Astrocyte (in vitro differentiated cells and primary cell): ENCODE data around the gene AXL. TPM values are rescaled to one million over a fixed set of nuclear protein-coding genes. Genes with fewer than 3 reads are reported as not detected.

Experiments used
- DNase-seq: peaks from one replicate; pipeline ENCODE4 v3.0.0-alpha.2; 2010; ENCODE audit warnings: low read depth
- FAIRE-seq: peaks from 2 replicates; lab custom pipeline; 2011; peaks lifted over from hg19 to GRCh38; lab: Jason Lieb, UNC
- H2AFZ ChIP-seq: 2 replicates; pipeline ENCODE4 v1.6.0; 2012; ENCODE audit warnings: low read depth, low read length, inconsistent platforms
- H3K27ac ChIP-seq: 2 replicates; pipeline ENCODE4 v1.5.1; 2011; ENCODE audit warnings: low read depth, low read length, inconsistent platforms
- H3K27me3 ChIP-seq: 2 replicates; pipeline ENCODE4 v1.6.0; 2011; ENCODE audit warnings: low read length, inconsistent platforms; ENCODE audit not compliant: insufficient read depth
- H3K36me3 ChIP-seq: 2 replicates; pipeline ENCODE4 v1.5.1; 2011; ENCODE audit warnings: low read length, inconsistent platforms; ENCODE audit not compliant: insufficient read depth
- H3K4me1 ChIP-seq: 2 replicates; pipeline ENCODE4 v1.5.1; 2011; ENCODE audit warnings: low read length, inconsistent platforms; ENCODE audit not compliant: insufficient read depth
- H3K4me2 ChIP-seq: 2 replicates; pipeline ENCODE4 v1.6.0; 2012; ENCODE audit warnings: low read length, inconsistent platforms
- H3K4me3 ChIP-seq: 2 replicates; pipeline ENCODE4 v1.5.1; 2011; ENCODE audit warnings: low read depth, mild to moderate bottlenecking, low read length, inconsistent platforms; ENCODE audit not compliant: insufficient read depth
- H3K79me2 ChIP-seq: 2 replicates; pipeline ENCODE4 v1.6.0; 2012; ENCODE audit warnings: mild to moderate bottlenecking, low read length, inconsistent platforms; ENCODE audit not compliant: insufficient read depth
- H3K9ac ChIP-seq: 2 replicates; pipeline ENCODE4 v1.6.0; 2012; ENCODE audit warnings: mild to moderate bottlenecking, low read length, inconsistent platforms
- H3K9me3 ChIP-seq: 2 replicates; pipeline ENCODE4 v1.5.1; 2012; ENCODE audit warnings: low read depth, mild to moderate bottlenecking, low read length, inconsistent platforms; ENCODE audit not compliant: insufficient read depth
- H4K20me1 ChIP-seq: 2 replicates; pipeline ENCODE4 v1.6.0; 2012; ENCODE audit warnings: low read length, inconsistent platforms; ENCODE audit not compliant: insufficient read depth
- H3K27ac Mint-ChIP-seq: one replicate; pipeline ENCODE4 v1.8.0; 2021; ENCODE audit warnings: mild to moderate bottlenecking, mixed read lengths; ENCODE audit not compliant: unreplicated experiment
- H3K27me3 Mint-ChIP-seq: one replicate; pipeline ENCODE4 v1.8.0; 2021; ENCODE audit warnings: low read depth, mixed read lengths; ENCODE audit not compliant: unreplicated experiment
- H3K36me3 Mint-ChIP-seq: one replicate; pipeline ENCODE4 v1.8.0; 2021; ENCODE audit warnings: low read depth, mixed read lengths; ENCODE audit not compliant: unreplicated experiment
- H3K4me1 Mint-ChIP-seq: one replicate; pipeline ENCODE4 v1.8.0; 2021; ENCODE audit warnings: low read depth, mixed read lengths; ENCODE audit not compliant: unreplicated experiment
- H3K4me3 Mint-ChIP-seq: one replicate; pipeline ENCODE4 v1.8.0; 2021; ENCODE audit warnings: mild to moderate bottlenecking, moderate library complexity, mixed read lengths; ENCODE audit not compliant: unreplicated experiment
- H3K9me3 Mint-ChIP-seq: one replicate; pipeline ENCODE4 v1.8.0; 2021; ENCODE audit warnings: mild to moderate bottlenecking, mixed read lengths; ENCODE audit not compliant: unreplicated experiment
- EZH2 ChIP-seq: IDR thresholded peaks from 2 replicates; pipeline ENCODE4 v1.6.1; 2012; ENCODE audit warnings: mild to moderate bottlenecking, low read length, inconsistent platforms; ENCODE audit not compliant: insufficient read depth
- total RNA-seq: library from RNA; stranded (reverse); gene quantifications from 2 replicates; pipeline ENCODE4 v1.2.1, GENCODE V29; 2021
- TF ChIP-seq, protein P1 (sequence below): IDR thresholded peaks from 2 replicates; pipeline ENCODE4 v1.5.1; 2011; ENCODE audit warnings: low read depth, mild to moderate bottlenecking, inconsistent platforms, low read length, moderate library complexity; ENCODE audit not compliant: insufficient read depth

AXL gene
- total RNA-seq, 1 donor from 2014 or later: 156 TPM

DNA sequence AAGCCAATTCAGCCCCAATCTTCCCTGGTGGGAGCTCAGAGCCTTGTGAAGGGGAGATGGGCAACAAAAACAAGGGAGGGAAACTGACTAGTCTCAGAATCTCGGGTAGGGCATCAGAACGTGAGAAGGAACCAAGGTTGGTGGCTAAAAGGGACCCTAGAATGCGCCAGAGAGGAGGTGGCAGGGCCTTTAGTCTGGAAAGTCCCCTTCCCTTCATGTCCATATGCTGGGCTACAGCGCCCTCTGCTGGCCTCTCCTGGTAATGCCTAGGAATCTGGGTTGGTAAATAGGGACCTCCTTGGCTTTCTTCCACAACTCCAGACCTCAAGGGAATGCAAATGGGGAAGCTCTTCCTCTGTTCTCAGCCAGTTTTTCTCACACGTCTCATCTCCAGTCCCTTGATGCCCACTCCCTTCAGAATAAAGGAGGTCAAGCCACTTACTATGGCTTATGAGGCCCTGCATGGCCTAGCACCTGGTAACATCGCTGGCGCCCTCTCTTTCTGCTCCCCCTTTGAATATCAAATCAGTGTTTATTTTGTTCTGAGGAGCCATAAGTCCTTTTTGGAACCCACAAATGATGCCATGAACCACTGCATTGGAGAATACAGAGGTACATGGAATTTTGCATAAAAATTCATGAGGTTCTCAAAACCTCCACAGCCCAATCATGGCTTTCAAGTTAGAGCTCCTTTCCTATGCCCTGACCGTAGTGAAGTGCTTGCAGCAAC lies 89.6 kb downstream of the AXL start:
- Histone ChIP-seq H3K9me3 (no peaks in the 10 kb centered on the region), H4K20me1 (peaks cover 58% of the 10 kb centered on the region), H3K27ac (peak overlapping the region; percentile 93), H3K4me3 (peak overlapping the region; percentile 91), H3K4me1 (peaks cover 22% of the 10 kb centered on the region), H2AFZ (no peak overlapping the region), H3K36me3 (peaks cover 39% of the 10 kb centered on the region), H3K4me2 (peak overlapping the region; percentile 97), H3K9ac (peak overlapping the region; percentile 95), H3K27me3 (no peaks in the 10 kb centered on the region), H3K79me2 (peaks cover 39% of the 10 kb centered on the region)
- Mint-ChIP-seq H3K9me3 (no peaks in the 10 kb centered on the region), H3K27me3 (no peaks in the 10 kb centered on the region), H3K27ac (peak overlapping the region; percentile 100), H3K4me1 (peaks cover 32% of the 10 kb centered on the region), H3K36me3 (peaks cover 21% of the 10 kb centered on the region), H3K4me3 (peak overlapping the region; percentile 99)
- TF ChIP-seq EZH2: no peak
- TF ChIP-seq, protein P1, sequence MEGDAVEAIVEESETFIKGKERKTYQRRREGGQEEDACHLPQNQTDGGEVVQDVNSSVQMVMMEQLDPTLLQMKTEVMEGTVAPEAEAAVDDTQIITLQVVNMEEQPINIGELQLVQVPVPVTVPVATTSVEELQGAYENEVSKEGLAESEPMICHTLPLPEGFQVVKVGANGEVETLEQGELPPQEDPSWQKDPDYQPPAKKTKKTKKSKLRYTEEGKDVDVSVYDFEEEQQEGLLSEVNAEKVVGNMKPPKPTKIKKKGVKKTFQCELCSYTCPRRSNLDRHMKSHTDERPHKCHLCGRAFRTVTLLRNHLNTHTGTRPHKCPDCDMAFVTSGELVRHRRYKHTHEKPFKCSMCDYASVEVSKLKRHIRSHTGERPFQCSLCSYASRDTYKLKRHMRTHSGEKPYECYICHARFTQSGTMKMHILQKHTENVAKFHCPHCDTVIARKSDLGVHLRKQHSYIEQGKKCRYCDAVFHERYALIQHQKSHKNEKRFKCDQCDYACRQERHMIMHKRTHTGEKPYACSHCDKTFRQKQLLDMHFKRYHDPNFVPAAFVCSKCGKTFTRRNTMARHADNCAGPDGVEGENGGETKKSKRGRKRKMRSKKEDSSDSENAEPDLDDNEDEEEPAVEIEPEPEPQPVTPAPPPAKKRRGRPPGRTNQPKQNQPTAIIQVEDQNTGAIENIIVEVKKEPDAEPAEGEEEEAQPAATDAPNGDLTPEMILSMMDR: peak; percentile 99
- DNase-seq (peak; percentile 65), FAIRE-seq (no peak)

DNA sequence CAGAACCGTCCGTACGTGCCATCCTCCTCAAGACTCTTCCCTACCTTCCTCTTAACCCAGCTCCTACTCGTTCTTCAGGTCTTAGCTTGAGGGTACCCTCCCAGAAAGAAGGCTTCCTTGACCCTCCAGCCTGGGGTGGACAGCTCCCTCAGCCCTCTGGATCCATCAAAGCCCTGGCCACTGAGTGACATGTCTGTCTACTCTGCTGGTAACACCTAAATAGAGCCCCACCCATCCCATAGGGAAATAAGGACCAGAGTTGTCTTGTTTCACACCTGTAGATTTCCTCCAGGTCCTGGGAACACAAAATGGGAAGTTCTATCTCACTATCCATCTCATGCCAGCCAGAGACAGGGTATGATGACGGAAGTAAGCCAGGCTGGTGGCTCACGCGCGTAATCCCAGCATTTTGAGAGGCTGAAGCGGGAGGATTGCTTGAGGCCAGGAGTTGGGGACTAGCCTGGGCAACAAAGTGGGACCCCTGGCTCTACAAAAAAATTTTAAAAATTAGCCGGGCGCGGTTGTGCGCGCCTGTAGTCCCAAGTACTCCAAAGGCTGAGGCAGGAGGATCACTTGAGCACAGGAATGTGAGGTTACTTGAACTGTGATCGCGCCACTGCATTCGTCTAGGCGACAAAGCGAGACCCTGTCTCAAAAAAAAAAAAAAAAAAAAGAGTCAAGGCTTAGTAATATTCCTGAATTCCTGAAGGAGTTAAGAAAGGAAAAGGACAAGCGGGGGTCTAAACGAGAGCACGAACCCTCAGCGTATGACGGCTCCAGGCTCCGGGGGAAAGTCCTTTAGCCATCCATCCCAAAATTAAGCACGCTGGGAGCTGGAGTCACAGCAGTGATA lies 90.4 kb downstream of the AXL start:
- peak overlapping the region; percentile 69 for H2AFZ ChIP-seq
- DNase-seq: no peak
- FAIRE-seq: no peak

More for the DNA sequence above, 90.4 kb downstream of the AXL start:
- Mint-ChIP-seq H3K4me3 (peak overlapping the region; percentile 99), H3K27ac (peak overlapping the region; percentile 100), H3K27me3 (no peaks in the 10 kb centered on the region), H3K36me3 (peaks cover 17% of the 10 kb centered on the region), H3K9me3 (no peaks in the 10 kb centered on the region), H3K4me1 (peaks cover 33% of the 10 kb centered on the region)
- TF ChIP-seq, protein P1: no peak
- TF ChIP-seq EZH2: no peak
- Histone ChIP-seq H3K4me1 (peaks cover 22% of the 10 kb centered on the region), H3K4me3 (peak overlapping the region; percentile 91), H3K27ac (peak overlapping the region; percentile 93), H4K20me1 (peaks cover 56% of the 10 kb centered on the region), H3K79me2 (peaks cover 40% of the 10 kb centered on the region), H3K4me2 (peak overlapping the region; percentile 97), H3K9ac (peak overlapping the region; percentile 95), H3K27me3 (no peaks in the 10 kb centered on the region), H3K36me3 (peaks cover 31% of the 10 kb centered on the region), H3K9me3 (no peaks in the 10 kb centered on the region)
